Neutrophil (primary cell): ENCODE measurements around the gene ACTR1A.

Experiments
- H3K27ac ChIP-seq: fragments of 200-600 bp; sonication (generic); 2 replicates; pipeline ENCODE4 v1.5.1; 2016; ENCODE audit warnings: mild to moderate bottlenecking, moderate library complexity
- H3K27me3 ChIP-seq: fragments of 200-600 bp; sonication (generic); 2 replicates; pipeline ENCODE4 v1.6.0; 2016; ENCODE audit warnings: mild to moderate bottlenecking
- H3K36me3 ChIP-seq: fragments of 200-600 bp; sonication (generic); 2 replicates; pipeline ENCODE4 v1.5.1; 2017
- H3K4me1 ChIP-seq, 2 experiments: fragments of 200-600 bp in 1 of 2; sonication (generic) in 1 of 2; 1 replicate in 1 of 2; 2 replicates in 1 of 2; pipeline versions ENCODE4 v1.5.1 to v1.6.1; 2013 to 2016; ENCODE audit warnings: low read depth in 1 of 2, low read length in 1 of 2, mild to moderate bottlenecking in 1 of 2, moderate library complexity in 1 of 2; ENCODE audit not compliant: control insufficient read depth in 1 of 2, insufficient read depth in 1 of 2
- H3K4me3 ChIP-seq, 2 experiments: fragments of 200-600 bp in 1 of 2; sonication (generic) in 1 of 2; 1 replicate in 1 of 2; 2 replicates in 1 of 2; pipeline ENCODE4 v1.5.1; 2013 to 2016; ENCODE audit warnings: low read depth in 1 of 2, low read length in 1 of 2, mild to moderate bottlenecking in 1 of 2, moderate library complexity in 1 of 2
- H3K9me3 ChIP-seq: fragments of 200-600 bp; sonication (generic); 2 replicates; pipeline ENCODE4 v1.5.1; 2016
- TF ChIP-seq, protein P1 (sequence below): fragments of 200-600 bp; sonication (generic); IDR thresholded peaks from 2 replicates; pipeline ENCODE4 v1.5.1; 2016; ENCODE audit warnings: antibody characterized with exemption

ACTR1A gene

GRCh38 chr10:102523250-102524029, 20.9 kb upstream of the ACTR1A start:
- H3K27ac ChIP-seq = no peak overlapping the region

GRCh38 chr10:102522874-102523249, 20.4 kb upstream of the ACTR1A start:
- no peaks in the 10 kb centered on the region for H3K4me1 ChIP-seq
- no peaks in the 10 kb centered on the region for H3K27me3 ChIP-seq
- no peak overlapping the region for H3K27ac ChIP-seq
- TF ChIP-seq, protein P1, sequence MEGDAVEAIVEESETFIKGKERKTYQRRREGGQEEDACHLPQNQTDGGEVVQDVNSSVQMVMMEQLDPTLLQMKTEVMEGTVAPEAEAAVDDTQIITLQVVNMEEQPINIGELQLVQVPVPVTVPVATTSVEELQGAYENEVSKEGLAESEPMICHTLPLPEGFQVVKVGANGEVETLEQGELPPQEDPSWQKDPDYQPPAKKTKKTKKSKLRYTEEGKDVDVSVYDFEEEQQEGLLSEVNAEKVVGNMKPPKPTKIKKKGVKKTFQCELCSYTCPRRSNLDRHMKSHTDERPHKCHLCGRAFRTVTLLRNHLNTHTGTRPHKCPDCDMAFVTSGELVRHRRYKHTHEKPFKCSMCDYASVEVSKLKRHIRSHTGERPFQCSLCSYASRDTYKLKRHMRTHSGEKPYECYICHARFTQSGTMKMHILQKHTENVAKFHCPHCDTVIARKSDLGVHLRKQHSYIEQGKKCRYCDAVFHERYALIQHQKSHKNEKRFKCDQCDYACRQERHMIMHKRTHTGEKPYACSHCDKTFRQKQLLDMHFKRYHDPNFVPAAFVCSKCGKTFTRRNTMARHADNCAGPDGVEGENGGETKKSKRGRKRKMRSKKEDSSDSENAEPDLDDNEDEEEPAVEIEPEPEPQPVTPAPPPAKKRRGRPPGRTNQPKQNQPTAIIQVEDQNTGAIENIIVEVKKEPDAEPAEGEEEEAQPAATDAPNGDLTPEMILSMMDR = no peak
- H3K36me3 ChIP-seq = peaks cover 3% of the 10 kb centered on the region
- H3K9me3 ChIP-seq = no peaks in the 10 kb centered on the region
- H3K4me3 ChIP-seq = no peak overlapping the region

More at GRCh38 chr10:102523250-102524029, 20.9 kb upstream of the ACTR1A start:
- Histone ChIP-seq H3K4me1 (no peaks in the 10 kb centered on the region), H3K36me3 (no peaks in the 10 kb centered on the region), H3K27me3 (no peaks in the 10 kb centered on the region), H3K4me3 (no peak overlapping the region), H3K9me3 (no peaks in the 10 kb centered on the region)
- TF ChIP-seq, protein P1 = no peak

DNA sequence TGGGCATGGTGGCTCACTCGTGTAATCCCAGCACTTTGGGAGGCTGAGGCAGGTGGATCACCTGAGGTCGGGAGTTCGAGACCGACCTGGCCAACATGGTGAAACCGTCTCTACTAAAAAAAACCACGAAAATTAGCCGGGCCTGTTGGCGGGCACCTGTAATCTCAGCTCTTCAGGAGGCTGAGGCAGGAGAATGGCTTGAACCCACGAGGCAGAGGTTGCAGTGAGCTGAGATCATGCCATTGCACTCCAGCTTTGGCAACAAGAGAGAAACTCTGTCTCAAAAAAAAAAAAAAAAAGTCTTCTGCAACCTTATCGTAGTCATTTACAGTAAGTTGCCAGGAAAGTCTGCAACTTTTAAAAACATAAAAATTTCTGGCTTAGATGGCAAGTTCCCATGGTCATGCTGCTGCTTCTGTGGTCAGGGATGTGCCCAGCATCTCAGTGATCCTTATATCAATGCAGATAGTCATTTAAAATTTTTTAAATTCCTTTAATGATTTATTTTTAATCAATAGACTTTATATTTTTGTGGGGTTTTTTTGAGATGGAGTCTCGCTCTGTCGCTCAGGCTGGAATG, 16.8 kb upstream of the ACTR1A start:
- TF ChIP-seq, protein P1 = no peak
- H3K36me3 ChIP-seq = peaks cover 17% of the 10 kb centered on the region
- no peak overlapping the region for H3K4me3 ChIP-seq
- H3K27me3 ChIP-seq = no peaks in the 10 kb centered on the region
- no peaks in the 10 kb centered on the region for H3K9me3 ChIP-seq
- H3K27ac ChIP-seq = no peak overlapping the region
- H3K4me1 ChIP-seq = no peaks in the 10 kb centered on the region

- Histone ChIP-seq H3K36me3 (peaks cover 19% of the 10 kb centered on the region), H3K27ac (no peak overlapping the region), H3K9me3 (no peaks in the 10 kb centered on the region), H3K4me1 (no peaks in the 10 kb centered on the region), H3K27me3 (no peaks in the 10 kb centered on the region), H3K4me3 (no peak overlapping the region)
- TF ChIP-seq, protein P1 = no peak
Measured at GRCh38 chr10:102517553-102517952, 15.0 kb upstream of the ACTR1A start.

GRCh38 chr10:102515724-102516123, 13.2 kb upstream of the ACTR1A start:
- TF ChIP-seq, protein P1 = no peak
- peaks cover 20% of the 10 kb centered on the region for H3K36me3 ChIP-seq
- no peaks in the 10 kb centered on the region for H3K9me3 ChIP-seq
- no peaks in the 10 kb centered on the region for H3K27me3 ChIP-seq
- peaks cover 0 to 6% of the 10 kb centered on the region in 2 experiments for H3K4me1 ChIP-seq
- H3K27ac ChIP-seq = no peak overlapping the region
- H3K4me3 ChIP-seq = no peak overlapping the region
